Right atrium auricular region (tissue), 2 donors: ENCODE measurements around the gene FBXO21. TPM values are rescaled to one million over a fixed set of nuclear protein-coding genes. Genes with fewer than 3 reads are reported as not detected.
"Not testable (repeated sequence)": the region's sequence is repeated elsewhere in the genome, so short reads cannot be mapped to it uniquely, and the experiment has no call there.

Experiments used
- DNase-seq: peaks from one replicate; pipeline ENCODE4 v3.0.0-alpha.2; 2019; ENCODE audit warnings: low spot score
- H3K27ac ChIP-seq, 2 donors: fragments of 200-600 bp; sonication (generic); 1 replicate in 1 of 2; 2 replicates in 1 of 2; pipeline ENCODE4 v1.5.1; 2016 to 2019
- H3K27me3 ChIP-seq, 2 donors: fragments of 200-600 bp; sonication (generic); one replicate each; pipeline versions ENCODE4 v1.5.1 to v1.6.0; 2017 to 2019
- H3K36me3 ChIP-seq: fragments of 200-600 bp; sonication (generic); one replicate; pipeline ENCODE4 v1.5.1; 2016
- H3K4me1 ChIP-seq, 2 donors: fragments of 200-600 bp; sonication (generic); one replicate each; pipeline versions ENCODE4 v1.5.1 to v1.6.0; 2017 to 2019
- H3K4me3 ChIP-seq, 2 donors: fragments of 200-600 bp; sonication (generic); 1 replicate in 1 of 2; 2 replicates in 1 of 2; pipeline ENCODE4 v1.5.1; 2017 to 2019; ENCODE audit warnings: mild to moderate bottlenecking in 1 of 2, moderate library complexity in 1 of 2
- H3K9me3 ChIP-seq, 2 donors: fragments of 200-600 bp; sonication (generic); one replicate each; pipeline ENCODE4 v1.5.1; 2019
- CTCF ChIP-seq, 2 donors: fragments of 200-600 bp; sonication (generic); IDR thresholded peaks; one replicate each; pipeline ENCODE4 v1.5.1; 2019; ENCODE audit warnings: antibody characterized with exemption in 2 of 2
- total RNA-seq, 2 donors: library from RNA; depleted of rRNA; stranded (reverse); fragments of >200 nt; gene quantifications; one replicate each; pipeline ENCODE4 v1.1.0, GENCODE V29; 2016

Gene FBXO21
- total RNA-seq, 2 donors from 2014 or later: 43.5 to 77.9 TPM

DNA sequence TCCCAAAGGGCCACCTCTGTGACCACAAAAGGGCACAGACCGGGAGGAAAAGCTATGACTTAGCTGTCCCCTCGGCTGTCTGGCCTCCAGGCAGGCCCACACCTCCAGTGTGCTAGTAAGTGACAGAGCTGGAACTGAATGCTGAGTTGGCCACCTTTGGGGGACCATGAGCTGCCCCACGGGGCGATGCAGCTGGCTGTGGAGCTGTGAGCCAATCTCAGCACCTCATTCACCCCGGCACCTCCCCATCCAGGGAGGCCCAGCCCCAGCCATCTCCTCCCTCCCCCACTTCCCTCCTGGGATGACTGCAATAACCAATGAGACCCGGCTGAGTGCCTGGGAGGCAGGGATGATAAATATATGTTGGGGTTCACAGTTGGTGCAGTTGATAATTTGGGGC, 78.9 kb downstream of the FBXO21 start:
- H3K4me1 ChIP-seq: no peaks in the 10 kb centered on the region
- H3K9me3 ChIP-seq: no peaks in the 10 kb centered on the region
- no peaks in the 10 kb centered on the region for H3K27me3 ChIP-seq
- no peak for DNase-seq
- H3K27ac ChIP-seq: no peak overlapping the region
- H3K36me3 ChIP-seq: no peaks in the 10 kb centered on the region
- H3K4me3 ChIP-seq: no peak overlapping the region
- TF ChIP-seq CTCF (IDR thresholded peaks at IDR 0.05): no peak

- DNase-seq: no peak
- H3K36me3 ChIP-seq: no peaks in the 10 kb centered on the region
- H3K4me1 ChIP-seq: no peaks in the 10 kb centered on the region
- H3K27ac ChIP-seq: no peak overlapping the region
- no peaks in the 10 kb centered on the region for H3K27me3 ChIP-seq
- H3K9me3 ChIP-seq: no peaks in the 10 kb centered on the region
- no peak overlapping the region for H3K4me3 ChIP-seq
- TF ChIP-seq CTCF (IDR thresholded peaks at IDR 0.05): no peak
These were observed 80.2 kb downstream of the FBXO21 start for GRCh38 chr12:117109943-117110635.

DNA sequence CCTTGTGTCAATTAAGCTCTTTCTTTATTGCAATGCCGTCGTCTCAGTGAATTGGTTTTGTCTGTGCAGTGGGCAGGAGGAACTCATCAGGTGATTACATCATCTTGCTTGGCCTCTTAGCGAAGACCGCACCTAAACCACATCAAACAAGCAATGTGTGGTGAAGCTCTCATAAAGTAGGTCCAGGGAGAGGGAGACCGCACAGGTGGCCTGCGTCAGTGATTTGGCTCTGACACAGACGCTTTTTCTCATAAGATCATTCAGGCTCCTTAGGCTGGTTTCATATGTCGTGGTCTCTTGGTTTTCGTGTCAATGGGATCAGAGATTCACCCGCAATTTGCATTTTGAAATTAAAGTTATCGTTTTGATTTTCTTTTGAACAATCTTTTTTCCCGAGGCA, 84.4 kb downstream of the FBXO21 start:
- no peaks in the 10 kb centered on the region for H3K4me1 ChIP-seq
- no peaks in the 10 kb centered on the region for H3K9me3 ChIP-seq
- no peak for DNase-seq
- no peaks in the 10 kb centered on the region for H3K27me3 ChIP-seq
- no peaks in the 10 kb centered on the region for H3K36me3 ChIP-seq
- TF ChIP-seq CTCF (IDR thresholded peaks at IDR 0.05): no peak
- H3K4me3 ChIP-seq: no peak overlapping the region
- H3K27ac ChIP-seq: no peak overlapping the region

DNA sequence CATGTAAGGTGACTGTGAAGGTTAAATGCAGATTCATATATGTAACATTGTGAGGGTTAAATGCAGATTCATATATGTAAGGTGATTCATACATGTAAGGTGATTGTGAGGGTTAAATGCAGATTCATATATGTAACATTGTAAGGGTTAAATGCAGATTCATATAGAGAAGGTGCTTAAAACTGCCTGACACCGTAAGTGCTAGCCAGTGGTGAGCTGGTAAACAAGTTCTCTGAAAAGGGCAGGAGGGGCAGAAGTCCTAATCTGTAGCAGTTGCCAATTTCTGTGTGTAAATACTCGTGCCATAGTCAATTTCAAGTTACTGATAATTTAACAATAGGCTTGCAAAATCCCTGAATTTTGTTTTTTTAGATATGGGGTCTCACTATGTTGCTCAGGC, 86.3 kb downstream of the FBXO21 start:
- H3K4me1 ChIP-seq: peaks cover 0 to 11% of the 10 kb centered on the region in 2 donors
- H3K36me3 ChIP-seq, H3K9me3 ChIP-seq, DNase-seq, H3K4me3 ChIP-seq, H3K27me3 ChIP-seq, H3K27ac ChIP-seq: not testable (repeated sequence)

DNA sequence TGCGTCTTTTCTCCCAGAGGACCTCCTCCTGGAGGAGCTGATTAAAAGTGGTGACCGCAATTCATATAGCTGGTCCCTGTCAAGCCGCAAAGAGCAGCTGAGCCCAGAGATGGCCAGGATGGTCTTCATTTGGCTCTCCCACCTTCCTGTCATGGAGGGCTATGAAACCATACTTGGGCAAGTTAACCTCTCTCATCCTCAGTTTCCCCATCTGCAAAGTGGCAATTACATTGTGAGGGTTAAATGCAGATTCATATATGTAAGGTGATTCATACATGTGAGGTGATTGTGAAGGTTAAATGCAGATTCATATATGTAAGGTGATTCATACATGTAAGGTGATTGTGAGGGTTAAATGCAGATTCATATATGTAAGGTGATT, 87.5 kb downstream of the FBXO21 start:
- Histone ChIP-seq H3K27me3 (no peaks in the 10 kb centered on the region), H3K36me3 (no peaks in the 10 kb centered on the region), H3K4me3 (no peak overlapping the region), H3K9me3 (no peaks in the 10 kb centered on the region), H3K27ac (no peak overlapping the region), H3K4me1 (peaks cover 0 to 23% of the 10 kb centered on the region in 2 donors)
- DNase-seq: no peak
- TF ChIP-seq CTCF (IDR thresholded peaks at IDR 0.05): no peak

DNA sequence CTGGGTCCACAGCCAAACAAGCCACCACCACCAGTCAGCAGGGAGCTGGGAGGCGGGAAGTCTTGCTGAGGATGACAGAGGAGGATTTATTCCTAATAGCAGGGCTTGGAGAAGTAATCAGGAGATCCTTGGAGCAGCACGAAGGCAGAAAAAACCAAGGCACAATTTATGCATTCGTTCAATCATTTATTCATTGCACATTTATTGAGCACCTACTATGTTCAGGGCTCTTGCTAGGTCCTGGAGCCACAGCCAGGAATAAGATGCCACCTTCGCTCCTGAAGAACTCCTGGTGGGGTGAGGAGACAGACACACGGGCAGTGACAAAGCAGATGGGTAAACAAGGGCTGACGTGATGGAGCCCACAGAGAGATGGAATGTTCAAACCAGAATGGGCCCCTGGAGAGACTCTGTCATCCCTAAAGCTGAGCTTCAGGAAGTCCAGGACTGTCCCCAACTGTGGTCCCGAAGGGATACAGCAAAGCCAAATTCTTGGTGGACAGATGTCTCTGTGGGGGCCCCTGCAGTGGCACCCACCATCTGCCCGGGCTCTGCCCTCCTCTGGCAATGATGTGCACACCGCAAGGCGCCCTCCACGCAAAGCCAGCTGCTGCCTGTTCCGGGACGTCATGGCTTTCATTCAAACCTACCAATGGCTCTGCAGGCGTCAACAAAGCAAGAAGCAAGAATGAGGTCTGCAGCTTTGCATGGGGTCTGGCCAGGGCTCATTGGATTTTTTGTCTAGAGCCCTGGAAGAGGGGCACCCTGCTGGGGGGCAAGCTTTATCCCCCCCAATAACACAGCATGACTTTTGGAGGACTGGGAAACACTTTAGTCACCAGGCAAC, 88.1 kb downstream of the FBXO21 start:
- peaks cover 0 to 29% of the 10 kb centered on the region in 2 donors for H3K4me1 ChIP-seq
- TF ChIP-seq CTCF (IDR thresholded peaks at IDR 0.05): no peak
- H3K27ac ChIP-seq: no peak overlapping the region
- H3K4me3 ChIP-seq: no peak overlapping the region
- H3K36me3 ChIP-seq: no peaks in the 10 kb centered on the region
- no peak for DNase-seq
- no peaks in the 10 kb centered on the region for H3K27me3 ChIP-seq
- H3K9me3 ChIP-seq: no peaks in the 10 kb centered on the region
